ENCODE results near the gene VIL1.

VIL1 gene

DNA sequence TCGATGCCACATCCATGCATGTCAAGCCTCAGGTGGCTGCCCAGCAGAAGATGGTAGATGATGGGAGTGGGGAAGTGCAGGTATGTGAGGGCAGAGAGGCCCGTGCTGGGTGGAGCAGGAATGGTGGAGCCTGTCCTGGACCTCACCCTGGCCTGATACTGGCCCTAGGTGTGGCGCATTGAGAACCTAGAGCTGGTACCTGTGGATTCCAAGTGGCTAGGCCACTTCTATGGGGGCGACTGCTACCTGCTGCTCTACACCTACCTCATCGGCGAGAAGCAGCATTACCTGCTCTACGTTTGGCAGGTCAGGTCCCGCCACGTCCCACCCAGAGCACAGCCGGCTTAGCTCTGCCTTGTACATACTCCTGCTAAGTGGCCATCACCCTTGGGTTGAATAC, 13.0 kb downstream of the VIL1 start:
- DNase-seq = no peak
- TF ChIP-seq POLR2A (IDR thresholded peaks at IDR 0.05; ENCODE audit: low read length) (no peak), GATA1 (IDR thresholded peaks at IDR 0.05; ENCODE audit: low read depth, low read length) (no peak)

DNA sequence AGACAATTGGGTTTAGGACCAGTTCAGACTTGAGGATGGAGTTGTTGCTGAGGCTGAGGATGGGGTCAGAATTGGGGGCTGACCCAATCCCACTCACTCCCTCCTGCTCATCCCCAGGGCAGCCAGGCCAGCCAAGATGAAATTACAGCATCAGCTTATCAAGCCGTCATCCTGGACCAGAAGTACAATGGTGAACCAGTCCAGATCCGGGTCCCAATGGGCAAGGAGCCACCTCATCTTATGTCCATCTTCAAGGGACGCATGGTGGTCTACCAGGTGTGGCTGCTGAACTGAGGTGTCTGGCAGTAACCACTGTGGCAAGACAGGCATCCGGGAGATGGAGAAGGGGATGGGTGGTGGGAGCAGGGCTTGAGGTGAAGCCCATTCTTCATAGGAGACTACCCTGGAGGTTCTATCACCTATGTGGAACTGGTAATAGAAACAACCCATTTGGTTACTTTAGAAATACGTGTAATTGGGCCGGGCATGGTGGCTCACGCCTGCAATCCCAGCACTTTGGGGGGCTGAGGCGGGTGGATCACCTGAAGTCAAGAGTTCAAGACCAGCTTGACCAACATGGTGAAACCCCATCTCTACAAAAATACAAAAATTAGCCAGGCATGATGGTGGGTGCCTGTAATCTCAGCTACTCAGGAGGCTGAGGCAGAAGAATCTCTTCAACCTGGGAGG, 13.9 kb downstream of the VIL1 start:
- TF ChIP-seq POLR2A (IDR thresholded peaks at IDR 0.05; ENCODE audit: low read length) = no peak
- no peak for TF ChIP-seq GATA1 (IDR thresholded peaks at IDR 0.05; ENCODE audit: low read depth, low read length)
- no peak for DNase-seq

DNA sequence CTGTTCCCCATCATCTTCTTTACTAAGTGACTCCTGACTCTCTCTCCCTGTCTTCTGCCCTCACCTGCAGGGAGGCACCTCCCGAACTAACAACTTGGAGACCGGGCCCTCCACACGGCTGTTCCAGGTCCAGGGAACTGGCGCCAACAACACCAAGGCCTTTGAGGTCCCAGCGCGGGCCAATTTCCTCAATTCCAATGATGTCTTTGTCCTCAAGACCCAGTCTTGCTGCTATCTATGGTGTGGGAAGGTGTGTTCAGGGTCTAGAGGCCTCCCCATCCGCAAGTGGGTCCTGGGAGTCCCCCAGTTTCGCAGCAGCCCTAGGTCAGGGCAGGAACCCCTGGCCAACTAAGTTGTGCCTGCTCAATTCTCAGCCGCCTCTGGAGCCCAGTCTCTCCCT, 15.5 kb downstream of the VIL1 start:
- no peak for DNase-seq
- TF ChIP-seq POLR2A (IDR thresholded peaks at IDR 0.05; ENCODE audit: low read length) = no peak
- TF ChIP-seq GATA1 (IDR thresholded peaks at IDR 0.05; ENCODE audit: low read depth, low read length) = no peak

DNA sequence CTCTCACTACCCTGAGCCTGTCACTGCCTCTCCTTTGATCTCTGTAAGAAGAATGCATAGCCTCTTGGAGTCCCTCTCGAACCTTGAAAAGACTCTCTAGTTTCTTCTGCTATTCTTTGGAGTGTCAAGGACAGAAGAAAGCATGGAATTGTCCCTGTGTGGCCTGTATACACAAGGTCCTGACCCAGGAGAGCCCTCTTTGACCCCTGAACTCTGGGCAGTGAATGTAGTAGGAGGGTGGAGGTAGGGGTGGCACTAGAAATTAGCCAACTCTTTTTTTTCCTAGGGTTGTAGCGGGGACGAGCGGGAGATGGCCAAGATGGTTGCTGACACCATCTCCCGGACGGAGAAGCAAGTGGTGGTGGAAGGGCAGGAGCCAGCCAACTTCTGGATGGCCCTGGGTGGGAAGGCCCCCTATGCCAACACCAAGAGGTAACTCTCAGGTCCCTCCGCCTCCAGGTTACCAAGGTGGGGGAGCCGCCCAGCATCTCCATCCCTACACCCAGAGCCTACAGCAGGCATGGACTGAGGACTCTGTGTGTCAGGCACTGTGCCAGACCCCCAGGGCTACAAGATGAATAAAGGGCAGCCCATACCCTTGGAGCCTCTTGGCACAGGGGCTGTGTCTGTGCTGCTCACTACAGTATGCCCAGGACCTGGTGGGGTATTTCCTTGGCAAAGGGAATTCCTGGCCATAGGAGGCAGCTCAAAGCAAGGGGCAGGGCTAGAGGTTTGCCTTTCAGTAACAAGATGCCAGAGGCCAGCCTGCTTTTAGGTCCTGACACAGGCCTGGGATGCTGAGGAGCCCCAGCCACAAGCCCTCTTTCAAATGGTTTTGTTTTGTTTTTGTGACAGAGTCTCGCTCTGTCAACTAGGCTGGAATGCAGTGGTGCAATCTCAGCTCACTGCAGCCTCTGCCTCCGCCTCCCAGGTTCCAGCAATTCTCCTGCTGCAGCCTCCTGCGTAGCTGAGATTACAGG, 16.4 kb downstream of the VIL1 start:
- TF ChIP-seq GATA1 (IDR thresholded peaks at IDR 0.05; ENCODE audit: low read depth, low read length) (no peak), POLR2A (IDR thresholded peaks at IDR 0.05; ENCODE audit: low read length) (no peak)
- no peak for DNase-seq

DNA sequence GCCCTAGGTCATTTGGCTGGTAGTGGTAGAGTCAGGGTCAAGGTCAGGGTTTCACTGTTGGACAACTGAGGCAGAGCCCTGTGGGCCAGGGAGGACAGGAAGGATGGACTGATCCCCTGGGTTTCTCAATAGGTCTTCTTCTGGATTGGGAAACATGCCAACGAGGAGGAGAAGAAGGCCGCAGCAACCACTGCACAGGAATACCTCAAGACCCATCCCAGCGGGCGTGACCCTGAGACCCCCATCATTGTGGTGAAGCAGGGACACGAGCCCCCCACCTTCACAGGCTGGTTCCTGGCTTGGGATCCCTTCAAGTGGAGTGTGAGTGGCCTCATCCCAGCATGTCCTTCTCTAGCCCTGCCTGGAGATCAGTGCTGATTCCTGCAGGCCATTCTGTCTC, 18.1 kb downstream of the VIL1 start:
- no peak for DNase-seq
- TF ChIP-seq GATA1 (IDR thresholded peaks at IDR 0.05; ENCODE audit: low read depth, low read length) = no peak
- no peak for TF ChIP-seq POLR2A (IDR thresholded peaks at IDR 0.05; ENCODE audit: low read length)

DNA sequence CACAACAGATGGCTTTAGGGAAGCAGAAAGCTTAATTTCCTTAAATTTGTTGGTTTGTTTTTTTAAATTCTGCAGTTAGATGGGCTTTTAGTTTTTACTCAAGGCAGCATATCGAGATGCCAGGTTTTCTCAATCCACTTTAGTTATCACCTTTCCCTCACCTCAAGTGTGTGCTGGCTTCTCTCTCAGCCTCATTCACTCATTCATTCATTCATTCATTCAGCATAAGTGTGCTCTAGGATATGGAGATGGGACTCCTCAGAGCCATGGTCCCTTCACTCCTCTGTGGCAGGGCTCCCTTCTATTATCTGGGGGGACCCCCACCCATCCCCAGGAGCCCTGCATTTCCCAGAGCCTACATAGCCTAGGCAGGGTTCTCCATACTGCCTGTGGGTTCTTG, 19.0 kb downstream of the VIL1 start:
- DNase-seq = no peak
- no peak for TF ChIP-seq GATA1 (IDR thresholded peaks at IDR 0.05; ENCODE audit: low read depth, low read length)
- TF ChIP-seq POLR2A (IDR thresholded peaks at IDR 0.05; ENCODE audit: low read length) = no peak

DNA sequence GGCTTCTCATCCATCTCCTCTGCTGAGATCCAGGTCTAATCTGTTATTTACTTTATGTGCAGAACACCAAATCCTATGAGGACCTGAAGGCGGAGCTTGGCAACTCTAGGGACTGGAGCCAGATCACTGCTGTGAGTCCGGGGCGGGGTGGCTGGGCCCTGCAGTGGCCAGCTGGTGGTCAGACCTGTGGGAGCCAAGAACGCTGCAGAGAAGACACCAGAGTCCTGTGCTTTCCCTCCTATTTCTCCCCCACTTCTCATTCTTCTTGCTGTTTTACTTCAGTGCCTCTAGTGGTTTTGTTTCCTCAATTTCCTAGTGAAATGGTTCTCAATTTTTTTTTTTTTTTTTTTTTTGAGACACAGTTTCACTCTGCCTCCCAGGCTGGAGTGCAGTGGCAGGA, 19.7 kb downstream of the VIL1 start:
- TF ChIP-seq POLR2A (IDR thresholded peaks at IDR 0.05; ENCODE audit: low read length) (no peak), GATA1 (IDR thresholded peaks at IDR 0.05; ENCODE audit: low read depth, low read length) (no peak)
- DNase-seq = no peak

DNA sequence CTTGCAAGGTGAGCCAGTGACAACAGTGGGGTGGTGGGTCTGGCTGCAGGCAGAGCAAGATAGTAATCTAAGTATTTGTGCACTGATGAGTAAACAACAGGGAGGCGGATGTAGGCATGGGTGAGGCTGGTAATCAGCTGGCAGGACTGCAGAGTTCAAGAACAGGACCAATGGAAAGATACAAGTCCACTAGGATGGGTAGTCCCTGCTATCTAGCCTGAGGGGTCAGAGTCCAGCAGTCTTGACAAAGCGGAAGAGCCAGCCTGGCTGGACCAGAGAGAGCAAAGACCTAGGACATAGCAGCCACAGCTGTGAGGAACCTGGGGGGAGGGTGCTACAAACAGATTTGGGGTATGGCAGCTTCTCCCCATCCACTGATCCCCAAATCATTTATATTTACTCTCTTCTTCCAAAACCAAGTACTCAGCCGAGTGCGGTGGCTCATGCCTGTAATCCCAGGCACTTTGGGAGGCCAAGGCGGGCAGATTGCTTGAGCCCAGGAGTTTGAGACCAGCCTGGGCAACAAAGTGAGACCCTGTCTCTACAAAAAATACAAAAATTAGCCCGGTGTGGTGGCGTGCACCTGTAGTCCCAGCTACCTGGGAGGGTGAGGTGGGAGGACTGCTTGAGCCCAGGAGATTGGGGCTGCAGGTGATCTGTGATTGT, 25.9 kb downstream of the VIL1 start:
- no peak for TF ChIP-seq POLR2A (IDR thresholded peaks at IDR 0.05; ENCODE audit: low read length)
- TF ChIP-seq GATA1 (IDR thresholded peaks at IDR 0.05; ENCODE audit: low read depth, low read length) = no peak
- no peak for DNase-seq

DNA sequence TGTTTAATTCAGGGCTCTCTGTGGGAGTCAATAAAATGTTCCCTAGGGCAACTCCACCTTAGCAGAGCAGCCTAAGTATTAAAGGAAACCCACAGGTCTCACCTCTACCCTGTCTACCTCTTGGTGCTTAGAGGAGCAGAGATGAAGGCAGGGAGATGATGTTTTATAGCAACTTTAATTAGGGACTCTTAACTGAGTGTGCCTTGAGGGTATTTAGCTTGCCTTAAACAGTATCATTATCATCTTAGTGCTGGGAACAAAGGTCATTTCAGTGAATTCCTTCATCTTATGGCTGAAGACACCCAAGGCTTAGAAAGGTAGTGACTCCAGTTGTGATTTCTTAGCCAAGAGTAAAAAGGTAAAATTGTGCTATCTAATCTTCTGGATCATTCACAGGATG, 26.7 kb downstream of the VIL1 start:
- DNase-seq = no peak
- no peak for TF ChIP-seq POLR2A (IDR thresholded peaks at IDR 0.05; ENCODE audit: low read length)
- TF ChIP-seq GATA1 (IDR thresholded peaks at IDR 0.05; ENCODE audit: low read depth, low read length) = no peak

DNA sequence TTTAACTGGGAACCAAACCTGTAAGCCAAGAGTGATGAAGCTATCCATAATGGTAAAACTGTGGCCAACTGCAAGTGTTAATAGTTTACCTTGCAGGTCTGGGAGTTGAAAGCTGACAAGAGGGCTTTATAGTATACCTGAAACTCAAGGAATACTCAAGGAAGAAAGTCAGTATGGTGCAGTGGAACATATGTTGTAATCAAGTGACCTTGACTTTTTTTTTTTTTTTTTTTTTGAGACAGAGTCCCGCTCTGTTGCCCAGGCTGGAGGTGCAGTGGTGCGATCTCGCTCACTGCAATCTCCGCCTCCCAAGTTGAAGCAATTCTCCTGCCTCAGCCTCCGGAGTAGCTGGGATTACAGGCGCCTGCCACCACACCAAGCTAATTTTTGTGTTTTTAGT, 27.6 kb downstream of the VIL1 start:
- TF ChIP-seq POLR2A (IDR thresholded peaks at IDR 0.05; ENCODE audit: low read length) (no peak), GATA1 (IDR thresholded peaks at IDR 0.05; ENCODE audit: low read depth, low read length) (no peak)
- DNase-seq = no peak

DNA sequence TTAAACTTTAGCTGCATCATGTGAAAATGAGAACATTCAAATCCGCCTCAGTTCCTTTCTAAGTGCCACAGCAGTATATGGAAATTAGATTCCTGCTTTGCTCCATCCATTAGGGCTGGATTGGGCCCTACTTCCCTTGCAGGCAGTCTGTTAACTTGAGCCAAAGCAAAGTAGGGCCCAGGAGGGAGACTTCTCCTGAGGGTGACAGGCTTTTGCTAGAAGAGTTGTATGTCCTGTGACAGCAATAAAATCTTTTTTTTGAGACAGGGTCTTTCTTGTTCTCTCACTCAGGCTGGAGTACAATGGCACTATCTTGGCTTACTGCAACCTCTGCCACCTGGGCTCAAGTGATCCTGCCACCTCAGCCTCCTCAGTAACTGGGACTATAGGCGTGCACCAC, 28.1 kb downstream of the VIL1 start:
- no peak for DNase-seq
- TF ChIP-seq POLR2A (IDR thresholded peaks at IDR 0.05; ENCODE audit: low read length) (no peak), GATA1 (IDR thresholded peaks at IDR 0.05; ENCODE audit: low read depth, low read length) (no peak)

DNA sequence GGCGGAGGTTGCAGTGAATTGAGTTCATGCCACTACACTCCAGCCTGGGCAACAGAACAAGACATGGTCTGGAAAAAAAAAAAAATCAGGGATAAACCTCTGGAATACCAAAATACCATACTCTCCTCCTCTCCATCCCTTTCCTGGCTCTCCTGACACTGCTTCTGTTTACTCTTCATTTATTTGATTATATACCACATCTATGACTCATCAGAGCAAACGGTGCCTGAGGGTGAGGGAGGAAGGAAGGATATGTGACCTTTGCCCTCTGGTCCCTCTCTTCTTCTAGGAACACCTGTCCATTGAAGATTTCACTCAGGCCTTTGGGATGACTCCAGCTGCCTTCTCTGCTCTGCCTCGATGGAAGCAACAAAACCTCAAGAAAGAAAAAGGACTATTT, 30.0 kb downstream of the VIL1 start:
- TF ChIP-seq POLR2A (IDR thresholded peaks at IDR 0.05; ENCODE audit: low read length) (no peak), GATA1 (IDR thresholded peaks at IDR 0.05; ENCODE audit: low read depth, low read length) (no peak)
- no peak for DNase-seq

DNA sequence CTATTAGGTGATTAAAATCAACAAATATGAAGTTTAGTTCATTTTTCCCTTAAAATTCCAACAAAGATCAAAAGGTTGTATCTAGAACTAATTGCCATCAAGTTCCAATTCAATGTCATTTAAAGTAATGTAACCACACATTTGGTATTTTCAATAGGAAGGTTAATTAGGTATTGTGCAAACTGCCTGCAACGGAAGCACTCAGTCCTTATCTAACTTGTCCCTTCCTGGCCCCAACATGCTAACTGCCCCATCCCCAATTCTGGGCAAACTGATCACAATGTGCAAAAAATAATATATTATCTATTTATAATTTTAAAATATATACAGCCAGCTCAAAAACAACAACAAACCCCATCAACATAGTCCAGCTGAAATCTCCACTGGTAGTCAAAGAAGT, 33.2 kb downstream of the VIL1 start:
- DNase-seq = no peak
- TF ChIP-seq POLR2A (IDR thresholded peaks at IDR 0.05; ENCODE audit: low read length) (no peak), GATA1 (IDR thresholded peaks at IDR 0.05; ENCODE audit: low read depth, low read length) (no peak)

DNA sequence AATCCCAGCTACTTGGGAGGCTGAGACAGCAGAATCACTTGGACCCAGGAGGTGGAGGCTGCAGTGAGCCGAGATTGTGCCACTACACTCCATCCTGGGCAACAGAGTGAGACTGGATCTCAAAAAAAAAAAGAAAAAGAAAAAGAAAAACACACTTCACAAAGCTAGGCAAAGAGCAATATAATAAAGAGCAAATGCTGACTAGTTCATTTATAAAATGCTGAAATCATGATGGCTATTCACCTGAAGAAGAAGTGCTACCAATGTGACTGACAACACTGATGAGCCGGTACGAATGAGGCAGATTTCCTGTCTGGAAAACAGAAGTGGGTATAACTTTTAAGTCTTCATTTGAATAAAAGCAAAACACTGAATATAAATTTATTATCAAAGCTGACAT, 37.9 kb downstream of the VIL1 start:
- no peak for TF ChIP-seq POLR2A (IDR thresholded peaks at IDR 0.05; ENCODE audit: low read length)
- TF ChIP-seq GATA1 (IDR thresholded peaks at IDR 0.05; ENCODE audit: low read depth, low read length) = no peak

More for the DNA sequence above, 37.9 kb downstream of the VIL1 start:
- no peak for DNase-seq
